ENCODE measurements around the gene ANTXR2. TPM values are rescaled to one million over a fixed set of nuclear protein-coding genes. Genes with fewer than 3 reads are reported as not detected.

The ANTXR2 gene
- total RNA-seq, 1 donor from 2014 or later = 61.7 TPM

DNA sequence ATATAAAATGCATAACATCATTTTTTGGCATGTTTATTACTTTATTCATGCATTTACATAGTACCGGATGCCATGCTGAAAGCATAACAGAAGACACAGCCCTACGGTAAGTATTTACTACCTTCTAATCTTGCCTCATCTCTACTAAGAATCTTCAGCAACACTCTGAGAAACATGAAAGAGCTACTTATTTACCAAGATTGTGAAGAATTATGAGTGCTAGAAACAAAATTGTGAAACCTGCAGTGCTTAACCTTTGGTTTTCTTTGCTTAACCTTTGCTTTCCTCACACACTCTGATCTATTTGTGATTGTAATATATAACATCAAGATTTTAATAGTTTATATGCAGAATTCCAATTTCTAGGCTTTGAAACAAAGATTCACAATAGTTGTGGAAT, 7.4 kb downstream of the ANTXR2 start:
- no peaks in the 10 kb centered on the region for H3K9me3 Mint-ChIP-seq
- H3K4me3 Mint-ChIP-seq = no peak overlapping the region
- no peaks in the 10 kb centered on the region for H3K27me3 Mint-ChIP-seq (ENCODE audit: low read depth)
- no peak for DNase-seq (ENCODE audit: low spot score in 2 of 2, unreplicated experiment in 2 of 2)
- TF ChIP-seq CTCF (IDR thresholded peaks at IDR 0.05; ENCODE audit: unreplicated experiment) = no peak
- H3K4me1 Mint-ChIP-seq = peaks cover 10% of the 10 kb centered on the region
- no peak overlapping the region for H3K27ac Mint-ChIP-seq
- peaks cover 30% of the 10 kb centered on the region for H3K36me3 Mint-ChIP-seq

DNA sequence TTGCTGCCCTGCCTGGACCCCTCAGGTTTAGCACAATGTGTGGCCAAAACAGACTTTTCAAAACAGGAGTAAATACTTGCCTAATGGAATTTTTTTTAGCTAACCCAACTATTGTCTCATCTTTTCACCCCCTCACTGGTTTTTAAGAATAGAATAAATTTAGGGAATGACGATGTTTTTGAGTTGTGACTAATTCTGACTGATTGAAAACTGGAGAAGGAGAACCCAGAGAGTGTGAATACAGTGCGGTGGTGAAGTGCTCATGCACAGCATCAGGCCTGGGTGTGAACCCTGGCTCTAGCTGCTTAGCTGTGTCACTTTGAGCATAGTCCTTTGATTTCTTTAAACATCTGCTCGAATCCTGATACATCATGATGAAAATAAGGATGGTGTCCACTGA, 10.5 kb downstream of the ANTXR2 start:
- Mint-ChIP-seq H3K4me3 (no peak overlapping the region), H3K4me1 (no peaks in the 10 kb centered on the region), H3K27ac (no peak overlapping the region), H3K27me3 (ENCODE audit: low read depth) (no peaks in the 10 kb centered on the region), H3K9me3 (no peaks in the 10 kb centered on the region), H3K36me3 (peaks cover 31% of the 10 kb centered on the region)
- no peak for DNase-seq (ENCODE audit: low spot score in 2 of 2, unreplicated experiment in 2 of 2)
- no peak for TF ChIP-seq CTCF (IDR thresholded peaks at IDR 0.05; ENCODE audit: unreplicated experiment)

DNA sequence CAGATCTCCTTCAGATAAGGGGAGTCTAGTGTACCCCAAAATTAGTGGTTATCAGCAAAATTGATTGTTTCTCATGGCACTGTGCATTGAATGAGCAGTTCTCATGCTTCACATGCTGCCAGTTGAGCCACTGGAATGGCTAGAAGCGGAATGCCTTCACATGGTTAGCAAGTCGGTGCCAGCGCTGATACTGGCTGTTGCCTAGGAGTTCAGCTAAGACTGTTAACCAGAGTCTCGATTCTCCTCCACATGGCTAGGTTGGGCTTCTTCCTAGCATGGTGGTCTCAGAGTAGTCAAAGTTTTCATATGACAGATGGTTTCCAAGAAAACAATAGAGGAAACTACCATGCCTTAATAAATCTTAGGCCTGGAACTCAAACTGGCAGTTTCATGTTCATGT, 12.2 kb downstream of the ANTXR2 start:
- Mint-ChIP-seq H3K4me3 (no peak overlapping the region), H3K27me3 (ENCODE audit: low read depth) (no peaks in the 10 kb centered on the region), H3K4me1 (no peaks in the 10 kb centered on the region), H3K36me3 (peaks cover 25% of the 10 kb centered on the region), H3K27ac (no peak overlapping the region), H3K9me3 (no peaks in the 10 kb centered on the region)
- DNase-seq (ENCODE audit: low spot score in 2 of 2, unreplicated experiment in 2 of 2) = no peak
- TF ChIP-seq CTCF (IDR thresholded peaks at IDR 0.05; ENCODE audit: unreplicated experiment) = no peak

DNA sequence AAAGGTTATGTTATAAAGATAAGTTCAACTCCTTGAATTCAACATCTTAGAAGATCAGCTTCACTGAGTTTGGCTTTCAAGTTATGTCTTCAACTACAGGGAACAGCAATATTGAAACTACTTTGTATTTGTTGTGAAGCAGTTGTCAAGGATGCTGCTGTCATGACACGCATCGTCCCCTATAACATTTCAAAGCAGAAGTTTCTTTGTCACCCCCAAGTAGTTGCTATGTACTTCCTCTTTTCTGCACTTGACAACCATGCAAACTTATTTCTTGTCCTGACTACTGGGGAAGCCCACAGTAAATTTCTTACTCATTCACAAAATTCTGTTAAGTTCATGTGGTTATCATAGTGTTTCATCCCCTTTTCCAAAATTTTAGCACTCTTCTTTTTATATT, 14.3 kb downstream of the ANTXR2 start:
- no peak for TF ChIP-seq CTCF (IDR thresholded peaks at IDR 0.05; ENCODE audit: unreplicated experiment)
- Mint-ChIP-seq H3K27ac (no peak overlapping the region), H3K36me3 (peaks cover 27% of the 10 kb centered on the region)

DNA sequence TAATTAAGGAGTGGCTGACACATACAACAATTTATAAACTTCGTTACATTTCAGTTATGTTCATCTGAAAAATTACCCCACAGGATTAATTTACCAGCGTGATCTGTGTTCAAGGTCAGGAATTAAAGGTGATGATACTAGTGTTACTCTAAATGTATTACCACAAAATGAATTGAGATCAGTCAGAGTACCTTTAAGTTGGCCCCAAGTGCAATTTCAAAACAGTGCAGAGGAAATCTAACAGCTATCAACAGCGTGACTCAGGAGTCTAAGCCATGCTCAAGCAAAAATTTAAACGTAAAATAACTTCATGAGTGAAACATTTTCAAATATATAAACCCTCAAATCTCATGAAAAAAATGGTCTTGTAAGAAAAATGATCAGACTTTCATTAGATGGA, 18.7 kb downstream of the ANTXR2 start:
- Mint-ChIP-seq H3K27ac (no peak overlapping the region), H3K27me3 (ENCODE audit: low read depth) (no peaks in the 10 kb centered on the region), H3K9me3 (peaks cover 5% of the 10 kb centered on the region), H3K4me1 (peaks cover 11% of the 10 kb centered on the region), H3K4me3 (no peak overlapping the region), H3K36me3 (peaks cover 37% of the 10 kb centered on the region)
- no peak for DNase-seq (ENCODE audit: low spot score in 2 of 2, unreplicated experiment in 2 of 2)
- no peak for TF ChIP-seq CTCF (IDR thresholded peaks at IDR 0.05; ENCODE audit: unreplicated experiment)

More for the DNA sequence above, 14.3 kb downstream of the ANTXR2 start:
- no peak for DNase-seq (ENCODE audit: low spot score in 2 of 2, unreplicated experiment in 2 of 2)
- H3K4me3 Mint-ChIP-seq = no peak overlapping the region
- H3K4me1 Mint-ChIP-seq = peaks cover 4% of the 10 kb centered on the region
- H3K9me3 Mint-ChIP-seq = no peaks in the 10 kb centered on the region
- no peaks in the 10 kb centered on the region for H3K27me3 Mint-ChIP-seq (ENCODE audit: low read depth)

Measured in mesothelial cell of epicardium (in vitro differentiated cells).